GM06990 (cell line): ENCODE results near the gene ADK.

Experiments used
- DNase-seq: peaks from one replicate; pipeline ENCODE4 v3.0.0-alpha.2; 2011; ENCODE audit not compliant: insufficient read length; ENCODE audit errors: extremely low read depth
- H3K27me3 ChIP-seq: replicated peaks from 2 replicates; pipeline ENCODE4 v1.6.0; 2011; ENCODE audit warnings: low read length; ENCODE audit not compliant: control insufficient read depth, insufficient read depth
- H3K36me3 ChIP-seq: 2 replicates; pipeline ENCODE4 v1.5.1; 2011; ENCODE audit warnings: low read length; ENCODE audit not compliant: control insufficient read depth, insufficient read depth
- H3K4me3 ChIP-seq: replicated peaks from 2 replicates; pipeline ENCODE4 v1.5.1; 2011; ENCODE audit warnings: low read depth, mild to moderate bottlenecking, control low read depth, low read length
- TF ChIP-seq, protein P1 (sequence below): IDR thresholded peaks from 2 replicates; pipeline ENCODE4 v1.5.1; 2011; ENCODE audit warnings: low read length, control low read depth, mild to moderate bottlenecking, inconsistent platforms; ENCODE audit not compliant: insufficient read depth, poor library complexity, severe bottlenecking

Gene ADK

DNA sequence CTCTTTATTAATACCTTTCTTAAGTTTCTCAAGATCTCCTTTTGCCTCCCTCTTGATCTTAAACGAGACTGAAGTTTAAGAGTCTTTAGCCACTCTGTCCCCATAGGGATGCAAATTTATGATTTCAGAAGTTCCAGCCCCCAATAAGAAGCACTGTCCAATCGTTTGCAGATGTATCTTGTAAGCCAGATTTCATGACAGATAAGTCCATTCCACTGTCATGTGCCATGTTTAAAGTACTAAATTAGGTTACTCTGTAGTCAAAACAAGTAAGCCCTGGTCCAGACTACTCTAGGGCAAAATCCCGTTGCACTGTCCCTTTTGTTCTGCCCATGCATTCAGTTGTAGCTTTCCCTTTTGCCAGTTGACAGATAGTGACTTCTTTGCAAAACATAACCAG is 518.2 kb downstream of the ADK start:
- no peak overlapping the region for H3K4me3 ChIP-seq
- no peaks in the 10 kb centered on the region for H3K27me3 ChIP-seq
- H3K36me3 ChIP-seq = peaks cover 5% of the 10 kb centered on the region
- DNase-seq = no peak
- TF ChIP-seq, protein P1, sequence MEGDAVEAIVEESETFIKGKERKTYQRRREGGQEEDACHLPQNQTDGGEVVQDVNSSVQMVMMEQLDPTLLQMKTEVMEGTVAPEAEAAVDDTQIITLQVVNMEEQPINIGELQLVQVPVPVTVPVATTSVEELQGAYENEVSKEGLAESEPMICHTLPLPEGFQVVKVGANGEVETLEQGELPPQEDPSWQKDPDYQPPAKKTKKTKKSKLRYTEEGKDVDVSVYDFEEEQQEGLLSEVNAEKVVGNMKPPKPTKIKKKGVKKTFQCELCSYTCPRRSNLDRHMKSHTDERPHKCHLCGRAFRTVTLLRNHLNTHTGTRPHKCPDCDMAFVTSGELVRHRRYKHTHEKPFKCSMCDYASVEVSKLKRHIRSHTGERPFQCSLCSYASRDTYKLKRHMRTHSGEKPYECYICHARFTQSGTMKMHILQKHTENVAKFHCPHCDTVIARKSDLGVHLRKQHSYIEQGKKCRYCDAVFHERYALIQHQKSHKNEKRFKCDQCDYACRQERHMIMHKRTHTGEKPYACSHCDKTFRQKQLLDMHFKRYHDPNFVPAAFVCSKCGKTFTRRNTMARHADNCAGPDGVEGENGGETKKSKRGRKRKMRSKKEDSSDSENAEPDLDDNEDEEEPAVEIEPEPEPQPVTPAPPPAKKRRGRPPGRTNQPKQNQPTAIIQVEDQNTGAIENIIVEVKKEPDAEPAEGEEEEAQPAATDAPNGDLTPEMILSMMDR = no peak

DNA sequence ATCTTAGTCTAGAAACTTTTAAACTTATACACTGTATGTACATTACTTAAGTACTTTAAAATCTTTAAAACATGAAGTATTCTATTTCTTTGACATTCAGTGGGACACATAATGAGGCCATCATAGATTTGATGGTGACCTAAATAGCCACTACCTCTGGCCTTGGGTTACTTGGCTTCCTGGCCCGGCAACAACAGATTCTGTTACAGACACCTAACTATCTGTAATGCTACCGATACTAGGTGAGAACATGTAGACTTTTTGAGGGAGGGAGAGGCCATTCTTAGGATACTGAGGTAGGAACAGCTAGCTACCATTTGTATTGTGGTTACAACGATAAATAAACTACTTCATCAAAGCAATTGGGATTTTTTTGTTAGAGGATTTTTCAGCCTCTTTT is 520.7 kb downstream of the ADK start:
- H3K36me3 ChIP-seq = peaks cover 5% of the 10 kb centered on the region
- DNase-seq = no peak

DNA sequence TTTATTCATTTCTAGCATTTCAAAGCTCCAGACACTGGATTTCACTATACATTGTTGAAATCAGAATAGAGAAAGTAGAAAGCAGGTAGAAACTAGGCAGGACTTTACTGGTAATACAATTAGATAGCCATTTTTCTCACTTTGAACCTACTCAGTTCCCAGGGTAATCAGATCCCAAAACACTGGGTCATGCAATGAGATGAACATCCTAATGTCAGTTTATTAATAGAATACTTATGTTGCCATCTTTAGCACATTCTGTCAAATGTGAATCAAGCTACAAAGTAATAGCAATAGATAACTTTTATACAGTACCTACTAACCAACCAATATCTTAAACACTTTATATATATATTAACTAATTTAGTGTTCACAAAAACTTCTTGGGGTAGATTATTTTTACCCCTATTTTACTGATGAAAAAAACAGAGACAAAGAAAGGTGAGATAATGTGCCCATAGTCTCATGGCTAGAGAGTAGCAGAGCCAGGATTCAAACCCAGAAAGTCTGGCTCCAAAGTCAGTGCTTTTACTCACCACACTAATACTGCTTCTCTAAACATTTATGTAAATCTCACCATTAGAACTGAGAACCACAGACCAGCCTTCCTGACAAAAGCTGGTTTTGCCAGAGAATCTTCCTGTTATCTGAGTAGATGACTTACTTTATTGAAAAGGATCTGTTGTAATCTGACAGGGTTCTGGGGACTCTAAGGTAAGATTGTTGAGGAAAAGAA is 521.6 kb downstream of the ADK start:
- Histone ChIP-seq H3K4me3 (no peak overlapping the region), H3K36me3 (peaks cover 5% of the 10 kb centered on the region), H3K27me3 (no peaks in the 10 kb centered on the region)
- TF ChIP-seq, protein P1 = no peak
- no peak for DNase-seq

More for the DNA sequence above, 520.7 kb downstream of the ADK start:
- Histone ChIP-seq H3K4me3 (no peak overlapping the region), H3K27me3 (no peaks in the 10 kb centered on the region)
- TF ChIP-seq, protein P1 = no peak

DNA sequence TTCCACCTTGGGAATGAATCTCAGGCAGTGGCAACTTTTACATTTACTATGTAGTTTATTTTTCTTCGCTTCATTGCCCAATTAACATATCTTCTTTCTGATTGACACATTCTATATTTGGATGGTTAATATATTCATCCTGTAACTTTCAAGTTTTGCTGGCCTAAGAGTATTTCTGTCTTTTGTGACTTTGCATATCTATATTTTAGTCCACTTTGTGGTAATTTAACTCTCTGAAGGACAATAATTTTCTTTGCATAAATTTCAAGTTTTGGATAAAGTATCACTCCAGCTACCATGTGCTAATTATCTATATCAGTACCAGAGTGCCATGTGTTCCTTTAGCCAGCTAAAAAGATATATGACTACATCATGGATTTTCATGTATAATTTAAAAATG is 523.9 kb downstream of the ADK start:
- TF ChIP-seq, protein P1 = no peak
- no peak overlapping the region for H3K4me3 ChIP-seq
- no peak for DNase-seq
- H3K36me3 ChIP-seq = peaks cover 5% of the 10 kb centered on the region
- H3K27me3 ChIP-seq = no peaks in the 10 kb centered on the region

DNA sequence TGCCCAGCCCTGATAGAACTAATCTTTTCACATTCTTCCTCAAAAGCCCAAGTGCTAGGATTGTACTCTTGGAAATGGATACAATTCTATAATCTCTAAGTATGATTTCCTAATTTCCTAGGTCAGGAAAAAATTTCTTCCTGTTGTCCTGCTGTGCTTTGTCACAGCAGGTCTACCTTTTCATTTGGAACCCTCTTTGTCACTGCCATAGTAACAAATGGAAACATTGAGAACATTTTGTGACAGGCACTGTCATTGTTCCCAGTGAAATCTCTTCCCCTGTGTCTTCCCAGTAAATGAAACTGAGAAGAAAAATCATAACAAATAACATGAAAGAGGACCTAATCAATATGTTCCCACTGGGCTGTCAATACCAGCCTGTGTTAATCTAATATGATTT is 524.5 kb downstream of the ADK start:
- no peak for DNase-seq
- no peaks in the 10 kb centered on the region for H3K27me3 ChIP-seq
- H3K36me3 ChIP-seq = peaks cover 5% of the 10 kb centered on the region
- TF ChIP-seq, protein P1 = no peak
- H3K4me3 ChIP-seq = no peak overlapping the region
